ENCODE measurements around the gene PRKD2.
"Not testable (repeated sequence)": the region's sequence is repeated elsewhere in the genome, so short reads cannot be mapped to it uniquely, and the experiment has no call there.

The PRKD2 gene

GRCh38 chr19:46723023-46723461 lies 6.1 kb upstream of the PRKD2 start:
- no peak for DNase-seq

- no peak for DNase-seq
Measured at GRCh38 chr19:46722421-46723022, 5.6 kb upstream of the PRKD2 start.

GRCh38 chr19:46722004-46722380 lies 5.1 kb upstream of the PRKD2 start:
- DNase-seq: no peak

GRCh38 chr19:46721269-46722003 lies 4.5 kb upstream of the PRKD2 start:
- DNase-seq: no peak

- no peak for DNase-seq
Measured at GRCh38 chr19:46720503-46721239, 3.8 kb upstream of the PRKD2 start.

GRCh38 chr19:46719629-46720502 lies 3.0 kb upstream of the PRKD2 start:
- DNase-seq: no peak

- no peak for DNase-seq
Measured at GRCh38 chr19:46718934-46719622, 2.2 kb upstream of the PRKD2 start.

- DNase-seq: no peak
Measured at GRCh38 chr19:46718157-46718933, 1.4 kb upstream of the PRKD2 start.

GRCh38 chr19:46717716-46718143 lies 816 bp upstream of the PRKD2 start:
- no peak for DNase-seq

GRCh38 chr19:46716672-46717033 lies 261 bp downstream of the PRKD2 start:
- no peak for DNase-seq

- DNase-seq: no peak
Measured at GRCh38 chr19:46715975-46716671, 791 bp downstream of the PRKD2 start.

GRCh38 chr19:46715620-46715974 lies 1.3 kb downstream of the PRKD2 start:
- no peak for DNase-seq

GRCh38 chr19:46714444-46715106 lies 2.3 kb downstream of the PRKD2 start:
- peak; percentile 82 for DNase-seq

- DNase-seq: peak; percentile 82
Measured at GRCh38 chr19:46713781-46714443, 3.0 kb downstream of the PRKD2 start.

- DNase-seq: not testable (repeated sequence)
Measured at GRCh38 chr19:46712768-46713338, 4.1 kb downstream of the PRKD2 start.

GRCh38 chr19:46710687-46711086 lies 6.2 kb downstream of the PRKD2 start:
- no peak for DNase-seq

GRCh38 chr19:46704379-46705076 lies 12.4 kb downstream of the PRKD2 start:
- DNase-seq: peak; percentile 21

- DNase-seq: no peak
Measured at GRCh38 chr19:46700704-46701103, 16.2 kb downstream of the PRKD2 start.

Data from NCI-H2029 (cell line).